ENCODE data around the gene ATP5PB.

The ATP5PB gene

DNA sequence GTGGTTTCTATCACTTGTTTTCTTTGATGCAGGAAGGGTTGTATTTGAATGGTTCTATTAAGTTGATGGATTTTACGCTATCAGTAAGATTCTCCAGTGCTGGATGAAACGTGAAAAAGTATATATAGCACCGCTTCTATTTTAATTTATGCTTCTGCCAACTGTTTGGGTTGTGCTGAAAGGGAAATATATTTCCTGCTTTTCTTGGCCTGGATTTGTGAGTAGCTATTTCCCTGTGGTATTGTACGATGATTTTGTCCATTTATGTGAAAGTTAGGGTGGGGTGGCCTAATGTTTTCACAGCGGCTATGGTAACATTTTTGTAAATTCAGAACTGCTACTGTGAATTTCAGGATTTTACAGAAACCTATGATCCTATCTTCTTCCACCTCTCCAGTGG lies 24.8 kb downstream of the ATP5PB start:
- in situ Hi-C loops (cut with MboI; ENCODE audit: low sequenced_read_pairs): no loop called here

DNA sequence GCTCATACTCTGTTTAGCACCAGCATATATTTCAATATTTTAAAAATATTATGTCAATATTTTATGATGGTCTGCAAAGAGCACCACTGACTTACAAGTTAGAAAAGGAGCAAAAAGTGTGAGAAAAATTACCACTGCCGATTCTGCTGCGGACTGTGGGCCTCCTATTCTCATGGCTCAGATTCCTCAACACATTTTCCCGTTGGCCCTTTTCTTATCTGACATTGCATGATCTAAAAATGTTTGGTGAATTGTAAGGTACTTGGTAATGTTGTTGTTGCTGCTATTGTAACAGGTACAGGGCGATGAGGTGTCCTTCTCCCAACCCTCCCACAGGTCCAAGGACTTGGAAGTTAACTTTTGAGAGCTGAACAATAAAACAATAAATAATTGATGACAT lies 25.3 kb downstream of the ATP5PB start:
- in situ Hi-C loops (cut with MboI; ENCODE audit: low sequenced_read_pairs): no loop called here

DNA sequence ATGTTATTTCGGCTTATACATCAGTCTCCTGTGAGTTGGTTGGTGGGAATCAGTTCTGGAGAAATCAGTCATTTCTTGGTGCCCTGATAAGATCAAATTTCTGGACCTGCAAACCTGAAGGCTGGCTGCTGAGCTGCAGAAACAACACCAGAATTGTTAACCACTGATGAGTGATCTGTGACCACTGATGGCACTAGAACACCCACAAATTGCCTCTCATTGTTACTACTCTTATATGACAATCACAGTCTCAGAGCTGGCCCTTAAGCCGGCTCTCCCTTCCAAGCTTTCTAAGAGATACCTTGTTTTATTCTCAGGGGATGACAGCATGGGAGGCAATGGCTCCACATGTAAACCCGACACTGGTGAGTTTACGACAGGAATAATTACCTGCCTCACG lies 26.4 kb downstream of the ATP5PB start:
- in situ Hi-C loops (cut with MboI; ENCODE audit: low sequenced_read_pairs): loop anchor here (25.0 kb wide), 1 partner anchor 887 kb away; no protein-coding TSS in a partner anchor

DNA sequence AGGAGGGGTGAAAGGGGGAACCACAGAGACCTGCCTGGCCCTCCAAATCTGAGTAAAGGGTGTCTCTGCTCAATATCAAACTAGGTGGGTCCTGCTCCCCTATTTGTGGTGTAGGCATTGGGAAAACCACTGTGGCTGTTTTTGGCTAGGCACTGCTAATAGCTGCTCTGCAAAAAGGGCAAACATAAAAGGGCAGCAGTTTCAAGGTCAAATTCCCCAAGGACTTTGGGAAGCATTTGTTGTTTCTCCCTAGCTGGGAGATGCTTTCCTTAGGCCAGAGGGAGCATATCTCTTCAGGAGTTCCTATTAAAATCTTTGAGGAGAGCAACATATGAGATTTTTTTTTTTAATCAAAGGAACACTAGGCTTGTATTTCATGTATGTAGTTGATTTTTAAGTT lies 26.9 kb downstream of the ATP5PB start:
- in situ Hi-C loops (cut with MboI; ENCODE audit: low sequenced_read_pairs): loop anchor here (25.0 kb wide), 1 partner anchor 886 kb away; no protein-coding TSS in a partner anchor

DNA sequence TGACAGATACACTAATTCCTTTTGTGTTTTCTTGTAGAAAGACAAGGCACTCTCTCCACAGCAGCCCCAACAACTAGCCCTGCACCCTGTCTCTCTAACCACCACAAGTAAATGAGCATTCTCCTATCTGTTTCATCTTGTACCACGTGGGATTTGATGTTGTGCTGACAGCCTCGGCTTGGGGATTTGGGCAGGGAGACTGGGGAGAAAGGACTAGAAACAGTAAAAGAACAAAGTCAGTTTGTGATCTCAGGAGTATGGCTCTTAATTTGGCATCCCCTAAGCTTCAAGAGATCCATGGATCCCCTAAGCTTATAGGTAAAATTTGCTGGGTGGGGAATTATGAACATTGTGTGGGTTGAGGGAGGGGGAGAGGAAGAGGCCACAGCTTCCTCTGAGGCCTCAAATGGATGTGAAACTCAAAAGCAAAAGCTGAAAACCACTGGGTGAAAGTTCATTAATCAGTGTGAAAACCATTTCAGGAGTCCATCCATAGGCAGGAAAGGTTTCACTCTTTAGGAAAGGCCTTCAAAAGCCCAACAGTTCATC lies 27.6 kb downstream of the ATP5PB start:
- in situ Hi-C loops (cut with MboI; ENCODE audit: low sequenced_read_pairs): loop anchor here (25.0 kb wide), 1 partner anchor 885 kb away; no protein-coding TSS in a partner anchor

DNA sequence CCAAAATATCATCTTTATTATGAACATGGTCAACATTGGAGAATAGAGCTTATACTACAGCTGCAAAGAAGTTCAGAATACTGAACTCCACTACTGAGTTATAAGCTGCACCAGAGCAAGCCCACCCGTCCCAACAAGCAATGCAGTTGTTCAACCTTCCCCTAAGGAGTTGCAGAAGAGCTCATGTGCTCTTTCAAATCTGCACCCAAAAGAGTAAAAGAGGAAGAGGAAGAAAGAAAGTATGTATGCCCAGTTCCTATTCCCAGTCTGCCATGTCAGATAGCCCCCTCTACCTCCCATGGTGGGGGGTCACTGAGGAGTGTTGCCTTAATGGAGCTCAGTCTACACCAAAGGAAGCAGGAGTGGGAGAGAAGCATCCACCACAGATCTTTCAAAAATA lies 31.4 kb downstream of the ATP5PB start:
- in situ Hi-C loops (cut with MboI; ENCODE audit: low sequenced_read_pairs): loop anchor here (5.0 to 25.0 kb wide), 3 partner anchors 174 to 882 kb away; no protein-coding TSS in a partner anchor

DNA sequence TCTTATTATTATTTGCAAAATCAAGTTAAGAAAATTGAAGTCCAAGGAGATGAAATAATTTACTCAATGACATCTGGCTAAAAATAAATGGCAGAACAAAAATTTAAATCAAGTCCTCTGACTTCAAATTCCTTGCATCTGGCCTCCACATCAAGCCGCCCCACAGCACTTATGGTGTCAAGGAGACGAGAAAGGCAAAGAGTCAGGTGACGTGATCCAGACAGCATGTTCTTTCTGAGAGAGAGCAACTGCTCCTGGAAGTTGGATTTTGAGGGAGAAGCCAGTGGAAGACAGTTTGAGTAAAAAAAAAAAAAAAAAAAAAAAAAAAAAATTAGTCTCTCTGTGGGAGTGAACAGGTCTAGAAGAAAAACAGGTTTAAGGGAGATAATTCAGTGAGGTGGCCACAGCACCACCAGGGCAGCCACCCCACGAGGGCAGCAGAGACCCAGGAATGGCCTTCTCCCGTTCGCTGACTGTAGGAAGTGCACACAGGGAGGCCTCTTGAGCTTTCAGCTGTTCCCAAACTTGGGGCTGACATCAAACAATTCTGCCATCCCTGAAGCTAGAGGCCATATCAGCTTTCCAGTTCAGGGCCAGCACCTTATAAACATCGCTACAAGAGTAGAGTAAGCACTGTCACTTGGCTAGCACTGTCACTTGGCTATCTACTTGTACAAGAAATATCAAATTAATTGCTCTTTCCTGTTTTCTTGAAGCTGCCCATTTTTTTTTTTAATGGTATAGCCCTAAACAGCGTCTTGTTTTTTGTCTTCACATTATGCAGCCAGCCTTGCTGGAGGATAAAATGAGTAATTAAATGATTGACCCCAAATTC lies 32.3 kb downstream of the ATP5PB start:
- in situ Hi-C loops (cut with MboI; ENCODE audit: low sequenced_read_pairs): loop anchor here (5.0 to 25.0 kb wide), 3 partner anchors 173 to 881 kb away; no protein-coding TSS in a partner anchor

DNA sequence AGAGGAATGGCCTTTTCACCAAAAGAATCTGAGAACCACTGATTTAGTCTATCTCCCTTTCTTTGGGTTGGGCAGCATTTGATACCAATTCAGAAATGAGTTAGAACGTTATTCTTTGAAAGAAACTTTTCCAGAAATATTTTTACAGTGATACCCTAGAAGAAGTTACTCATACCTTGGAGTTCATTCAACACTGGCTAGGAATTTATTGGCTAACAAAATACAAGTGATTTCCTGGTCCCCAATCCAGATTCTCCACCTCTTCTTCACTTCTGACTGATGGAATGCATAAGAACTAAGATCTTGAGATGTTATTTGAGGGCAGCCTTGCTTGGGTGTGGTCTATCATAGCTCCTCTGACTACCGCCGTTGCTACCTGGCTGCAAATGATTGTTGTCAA lies 33.9 kb downstream of the ATP5PB start:
- in situ Hi-C loops (cut with MboI; ENCODE audit: low sequenced_read_pairs): loop anchor here (5.0 to 25.0 kb wide), 3 partner anchors 172 to 879 kb away; no protein-coding TSS in a partner anchor

DNA sequence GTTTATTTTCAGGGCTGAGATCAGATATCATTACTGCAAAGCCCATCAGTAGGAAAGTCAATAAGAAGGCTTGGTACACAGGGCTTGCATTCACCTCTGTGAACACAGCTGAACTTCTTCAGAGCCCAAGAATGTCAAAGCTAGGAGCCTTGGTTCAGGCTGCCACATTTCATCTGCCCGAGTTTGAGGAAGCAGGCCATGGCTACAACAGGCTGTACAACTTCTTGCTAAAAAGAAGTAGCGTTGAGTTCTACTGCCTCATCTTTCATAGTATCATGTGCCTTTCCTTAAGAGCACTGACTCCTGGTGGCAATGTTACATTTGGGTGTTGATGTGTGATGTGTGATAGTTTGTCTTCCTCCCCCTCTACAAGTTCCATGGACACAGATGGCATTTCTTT lies 34.6 kb downstream of the ATP5PB start:
- in situ Hi-C loops (cut with MboI; ENCODE audit: low sequenced_read_pairs): loop anchor here (5.0 to 25.0 kb wide), 3 partner anchors 171 to 878 kb away; no protein-coding TSS in a partner anchor

DNA sequence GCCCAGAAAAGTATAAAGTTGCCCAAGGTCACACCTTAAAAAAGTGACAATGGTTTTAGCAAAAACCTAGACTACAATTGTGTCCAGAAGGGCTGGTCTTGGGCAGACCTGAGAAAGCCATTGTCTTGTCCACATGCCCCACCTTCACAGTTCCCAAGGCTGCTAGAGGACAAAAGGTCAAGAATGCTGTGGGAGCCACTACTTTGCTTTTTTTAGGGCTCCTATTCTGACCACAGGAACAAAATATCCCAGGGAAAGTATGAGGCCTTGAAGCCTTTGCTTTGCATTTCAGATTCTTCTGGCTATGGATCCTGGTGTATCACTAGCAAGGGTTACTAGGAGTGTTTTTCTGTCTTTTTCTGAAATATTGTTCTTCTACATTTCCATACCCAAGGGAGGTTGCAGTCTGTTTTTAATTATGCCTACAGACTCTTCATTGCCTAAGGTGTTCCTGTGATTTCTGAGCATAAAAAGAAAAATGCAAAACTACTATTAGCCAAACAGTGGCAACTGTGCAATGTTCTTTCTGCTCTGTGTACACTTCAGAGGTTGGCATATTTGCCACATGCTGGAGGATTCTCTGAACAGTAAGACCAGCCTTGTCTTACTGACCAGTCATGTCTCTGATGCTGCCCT lies 35.2 kb downstream of the ATP5PB start:
- in situ Hi-C loops (cut with MboI; ENCODE audit: low sequenced_read_pairs): loop anchor here (5.0 to 25.0 kb wide), 3 partner anchors 170 to 878 kb away; no protein-coding TSS in a partner anchor

DNA sequence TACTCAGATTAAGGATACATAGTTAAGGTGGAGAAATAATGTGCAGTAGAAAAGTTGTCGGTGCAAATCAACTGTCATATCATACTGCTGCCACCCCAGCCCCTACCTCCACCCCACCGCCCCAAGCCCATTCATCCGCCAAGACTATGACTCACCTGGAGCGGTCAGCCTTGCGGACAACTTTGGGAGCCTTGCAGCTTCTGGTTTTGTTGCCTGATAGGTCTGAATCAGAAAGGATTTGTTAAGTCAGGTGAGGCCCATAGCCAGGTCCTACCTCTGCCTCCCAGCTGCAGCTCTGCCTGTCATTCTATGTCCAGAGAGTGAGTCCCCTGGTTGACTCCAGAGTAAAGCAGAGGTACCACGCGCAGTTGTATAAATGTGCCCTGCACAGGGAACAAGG lies 37.2 kb downstream of the ATP5PB start:
- in situ Hi-C loops (cut with MboI; ENCODE audit: low sequenced_read_pairs): loop anchor here (10.0 to 25.0 kb wide), 2 partner anchors 168 to 876 kb away; no protein-coding TSS in a partner anchor

DNA sequence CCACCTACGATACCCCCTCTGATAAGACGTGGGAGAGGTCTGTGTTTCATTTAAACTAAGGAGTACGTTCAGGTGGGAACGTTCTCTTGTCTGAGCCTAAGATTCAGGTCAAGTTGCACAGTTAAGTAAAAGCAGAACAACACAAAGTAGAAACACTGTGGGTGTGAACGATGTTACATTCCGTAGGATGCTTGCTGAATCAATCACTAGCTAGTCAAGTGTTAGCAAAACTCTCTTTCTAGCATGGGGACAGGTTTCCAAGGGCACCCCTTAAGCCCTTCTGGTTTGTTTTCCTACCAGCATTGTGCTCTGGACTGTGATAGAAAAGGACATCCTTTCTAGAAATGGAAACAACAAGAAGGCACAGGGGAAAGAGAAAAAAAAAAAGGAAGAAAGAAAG lies 37.9 kb downstream of the ATP5PB start:
- in situ Hi-C loops (cut with MboI; ENCODE audit: low sequenced_read_pairs): loop anchor here (10.0 to 25.0 kb wide), 2 partner anchors 168 to 875 kb away; no protein-coding TSS in a partner anchor

DNA sequence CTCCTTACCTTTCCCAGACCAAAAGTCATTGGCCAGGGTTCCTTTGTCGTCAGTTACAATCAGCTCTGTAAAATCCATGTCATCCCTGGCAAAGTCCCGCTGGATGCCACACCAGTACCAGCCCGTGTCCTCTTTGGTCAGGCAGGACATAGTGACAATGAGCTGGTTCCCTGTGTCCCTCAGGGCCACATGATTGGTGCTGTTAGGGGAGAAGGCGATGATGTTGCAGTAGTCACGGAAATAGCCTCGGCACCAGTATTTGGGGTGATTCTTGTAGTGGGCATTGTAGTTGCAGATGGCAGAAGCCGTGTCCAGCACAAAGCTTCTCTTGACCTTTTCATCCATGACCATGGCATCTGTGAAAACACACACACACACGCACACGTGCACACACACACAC lies 39.4 kb downstream of the ATP5PB start:
- in situ Hi-C loops (cut with MboI; ENCODE audit: low sequenced_read_pairs): loop anchor here (10.0 to 25.0 kb wide), 2 partner anchors 166 to 874 kb away; no protein-coding TSS in a partner anchor

DNA sequence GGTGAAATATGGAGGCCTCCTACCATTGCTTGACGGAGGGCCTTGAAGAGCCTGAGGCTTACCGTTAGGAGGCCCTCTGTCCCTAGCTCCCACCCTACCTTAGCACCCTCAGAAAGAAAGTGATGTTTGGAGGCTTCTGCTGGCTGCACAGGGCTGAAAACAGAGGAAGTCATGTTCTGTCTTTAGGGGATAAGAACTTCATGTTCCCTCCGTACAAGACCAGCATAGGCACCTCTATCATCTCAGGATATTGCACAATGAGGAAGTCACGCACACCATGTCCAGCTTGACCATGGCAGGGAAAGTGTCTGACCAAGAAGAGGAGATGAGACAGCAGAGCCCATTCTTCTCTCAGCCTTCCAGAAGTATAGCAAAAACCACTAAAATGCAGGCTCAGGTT lies 40.3 kb downstream of the ATP5PB start:
- in situ Hi-C loops (cut with MboI; ENCODE audit: low sequenced_read_pairs): loop anchor here (10.0 to 25.0 kb wide), 2 partner anchors 165 to 873 kb away; no protein-coding TSS in a partner anchor

DNA sequence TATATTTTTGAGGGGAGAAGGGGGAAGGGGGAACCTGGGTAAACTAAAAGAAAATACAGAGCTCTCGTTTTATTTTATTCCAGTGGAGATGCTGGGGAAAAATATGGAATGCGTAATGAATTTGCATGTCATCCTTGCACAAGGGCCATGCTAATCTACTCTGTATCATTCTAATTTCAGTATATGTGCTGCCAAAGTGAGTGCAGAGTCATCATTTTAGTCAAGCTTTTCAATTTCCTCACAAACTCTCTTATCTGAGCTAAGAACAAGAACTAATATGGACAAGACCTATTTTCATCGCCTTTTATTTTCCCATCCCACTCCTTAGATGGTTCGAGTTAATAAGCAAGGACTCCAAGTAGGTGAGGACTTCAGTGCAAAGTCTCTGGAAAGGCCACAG lies 41.0 kb downstream of the ATP5PB start:
- in situ Hi-C loops (cut with MboI; ENCODE audit: low sequenced_read_pairs): loop anchor here (25.0 kb wide), 1 partner anchor 872 kb away; no protein-coding TSS in a partner anchor

DNA sequence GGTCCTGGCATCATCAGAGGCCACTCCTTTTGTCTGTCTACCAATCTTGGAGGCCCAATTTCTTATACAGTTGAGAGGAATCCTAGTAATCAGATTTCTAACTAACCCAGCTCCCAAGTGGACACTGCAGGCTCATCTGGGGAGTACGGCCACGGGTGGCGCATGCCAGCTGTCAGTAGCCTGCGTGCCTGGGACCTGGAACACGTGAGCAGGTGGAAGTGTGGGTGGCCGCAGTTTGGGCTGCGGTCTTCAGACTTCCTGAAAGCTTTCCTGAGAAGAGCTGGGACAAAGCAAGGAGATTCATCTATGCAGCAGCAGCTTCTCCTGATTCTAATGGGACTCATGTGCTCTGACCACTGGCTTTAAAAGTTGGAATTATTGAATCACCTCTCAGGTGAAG lies 41.8 kb downstream of the ATP5PB start:
- in situ Hi-C loops (cut with MboI; ENCODE audit: low sequenced_read_pairs): loop anchor here (25.0 kb wide), 1 partner anchor 871 kb away; no protein-coding TSS in a partner anchor

DNA sequence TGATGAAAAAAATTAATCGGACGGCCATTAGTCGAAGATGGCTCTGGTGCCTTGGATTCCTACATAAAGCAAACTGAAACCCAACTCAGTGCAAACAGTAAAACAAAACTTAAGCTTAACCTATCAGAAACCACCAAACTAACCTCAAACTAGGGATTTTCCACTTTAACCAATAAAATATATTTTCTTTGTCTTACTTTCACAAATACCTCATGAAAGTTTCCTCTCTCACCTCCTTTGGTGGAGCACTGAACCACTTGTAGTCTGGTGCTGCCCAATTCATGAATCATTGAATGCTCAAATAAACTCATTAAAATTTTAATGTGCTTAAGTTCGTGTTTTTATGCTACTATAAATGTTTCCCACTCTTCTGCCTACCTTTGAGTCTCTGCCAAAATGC lies 47.1 kb downstream of the ATP5PB start:
- in situ Hi-C loops (cut with MboI; ENCODE audit: low sequenced_read_pairs): loop anchor here (25.0 kb wide), 1 partner anchor 866 kb away; no protein-coding TSS in a partner anchor

DNA sequence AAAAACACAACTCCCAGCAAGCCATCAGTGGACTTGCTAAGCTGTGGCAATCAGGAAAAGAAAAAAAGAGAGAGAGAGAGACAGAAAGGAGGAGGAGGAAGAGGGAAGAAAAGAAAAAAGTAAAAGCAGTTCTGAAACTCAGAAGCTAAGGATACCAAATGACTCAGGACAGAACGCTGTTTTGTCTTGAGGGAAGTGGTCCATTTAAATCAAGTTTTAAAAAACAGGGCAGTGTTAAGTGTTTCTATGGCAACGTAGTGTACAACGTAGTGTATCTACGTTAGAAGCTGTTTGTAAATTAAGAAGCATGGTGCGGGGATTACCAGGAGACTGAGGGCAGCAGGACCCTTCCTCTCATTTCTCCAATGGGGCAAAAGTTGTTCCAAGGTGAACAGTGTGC lies 48.3 kb downstream of the ATP5PB start:
- in situ Hi-C loops (cut with MboI; ENCODE audit: low sequenced_read_pairs): loop anchor here (25.0 kb wide), 1 partner anchor 865 kb away; no protein-coding TSS in a partner anchor

DNA sequence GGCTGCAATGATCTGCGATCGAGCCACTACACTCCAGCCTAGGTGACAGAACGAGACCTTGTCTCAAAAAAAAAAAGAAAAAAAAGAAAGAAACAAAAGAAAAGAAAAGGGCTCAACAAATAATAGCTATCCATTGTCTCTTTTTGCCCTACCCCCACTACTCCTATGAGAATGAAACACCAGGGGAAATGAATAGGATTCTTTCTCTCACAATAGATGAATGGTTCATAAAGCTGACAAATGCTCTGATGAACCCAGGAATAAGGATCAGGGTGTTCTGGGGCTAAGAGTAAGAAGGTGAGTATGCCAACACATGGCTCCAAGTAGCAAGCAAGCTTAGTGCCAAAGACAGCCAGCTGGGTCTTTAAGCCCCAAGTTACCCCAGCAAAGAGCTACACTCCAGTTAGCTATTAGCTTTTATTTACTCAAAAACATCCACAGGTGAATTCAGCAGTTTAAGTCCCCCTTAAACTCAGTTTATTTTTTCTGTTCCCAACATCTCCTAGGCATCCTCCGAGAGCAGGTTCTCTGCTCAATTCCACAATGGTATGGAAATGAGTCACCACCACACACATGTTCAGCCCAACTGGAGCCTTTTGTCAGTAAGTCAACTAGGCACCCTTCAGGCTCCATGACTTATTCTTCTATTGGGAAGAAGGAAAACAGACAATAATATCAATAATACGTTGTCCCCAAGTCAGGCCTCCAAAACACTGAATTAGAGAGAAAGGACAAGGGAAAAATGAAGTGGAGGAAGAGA lies 49.9 kb downstream of the ATP5PB start:
- in situ Hi-C loops (cut with MboI; ENCODE audit: low sequenced_read_pairs): loop anchor here (25.0 kb wide), 1 partner anchor 863 kb away; no protein-coding TSS in a partner anchor

DNA sequence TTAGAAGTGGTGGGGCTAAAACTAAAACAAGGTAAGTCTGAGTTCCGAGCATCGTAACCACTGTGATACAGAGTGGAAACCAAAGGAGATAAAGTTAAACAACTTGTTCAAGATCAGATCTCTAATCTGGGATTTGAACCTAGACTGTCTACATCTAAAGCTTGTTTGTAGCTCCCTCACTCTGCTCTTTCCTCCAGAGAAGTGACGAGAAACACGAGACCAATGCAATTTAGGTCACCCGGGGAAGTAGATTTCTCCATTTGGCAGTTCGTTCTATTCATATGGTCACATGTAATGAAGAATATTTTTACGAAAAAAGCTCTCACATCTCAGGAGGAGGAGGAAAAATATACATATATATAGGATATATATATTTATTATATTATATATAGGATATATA lies 52.4 kb downstream of the ATP5PB start:
- in situ Hi-C loops (cut with MboI; ENCODE audit: low sequenced_read_pairs): no loop called here

Data from HL-60/S4 (cell line).